ENCODE data around the gene OTUB1.
A peak's percentile ranks its signal among the peaks of the same experiment; 100 is the strongest.

The OTUB1 gene

GRCh38 chr11:63974259-63975143, 11.7 kb upstream of the OTUB1 start, which contains the start of gene COX8A:
Gene COX8A (plus strand): TSS chr11:63974620. CDS start chr11:63974681, 61 bp downstream.
- DNase-seq, result peak; percentile 80 to 100 (median 97)

GRCh38 chr11:63978551-63979239, 7.5 kb upstream of the OTUB1 start:
- DNase-seq, result no peak

- no peak for DNase-seq
Measured at GRCh38 chr11:63979426-63979825, 6.8 kb upstream of the OTUB1 start.

GRCh38 chr11:63985812-63986155, 454 bp upstream of the OTUB1 start:
- peak in 8 of 56 donors; percentile 20 to 62 (median 45) for DNase-seq

GRCh38 chr11:63986932-63987513, 785 bp downstream of the OTUB1 start:
- DNase-seq, result no peak

- no peak for DNase-seq
Measured at GRCh38 chr11:63991558-63991957, 5.3 kb downstream of the OTUB1 start.

- no peak for DNase-seq
Measured at GRCh38 chr11:63993100-63993499, 6.9 kb downstream of the OTUB1 start.

- DNase-seq, result no peak
Measured at GRCh38 chr11:63993993-63994392, 7.8 kb downstream of the OTUB1 start.

- no peak for DNase-seq
Measured at GRCh38 chr11:63996512-63996911, 10.3 kb downstream of the OTUB1 start.

GRCh38 chr11:63997104-63997700, 11.0 kb downstream of the OTUB1 start:
- DNase-seq, result no peak

GRCh38 chr11:63997801-63998337, 11.6 kb downstream of the OTUB1 start:
- no peak for DNase-seq

- no peak for DNase-seq
Measured at GRCh38 chr11:63998558-63999348, 12.5 kb downstream of the OTUB1 start.

GRCh38 chr11:63999349-64000025, 13.2 kb downstream of the OTUB1 start:
- peak in 7 of 56 donors; percentile 15 to 51 (median 28) for DNase-seq

- DNase-seq, result peak in 39 of 56 donors; percentile 10 to 81 (median 39)
Measured at GRCh38 chr11:64000026-64000739, 13.9 kb downstream of the OTUB1 start.

- DNase-seq, result peak in 1 of 56 donors; percentile 48
Measured at GRCh38 chr11:64000740-64001483, 14.7 kb downstream of the OTUB1 start.

GRCh38 chr11:64001484-64002420, 15.5 kb downstream of the OTUB1 start:
- DNase-seq, result no peak
